Activated CD4-positive, alpha-beta T cell treated with anti-CD3 and anti-CD28 coated beads, Interleukin-2, amount 50 U/mL, for 4 hours (primary cell): Measurements from ENCODE around the gene TOGARAM2.

Source experiments
- DNase-seq, 2 experiments: peaks; one replicate each; pipeline ENCODE4 v3.0.0-alpha.2; 2020

Gene TOGARAM2

DNA sequence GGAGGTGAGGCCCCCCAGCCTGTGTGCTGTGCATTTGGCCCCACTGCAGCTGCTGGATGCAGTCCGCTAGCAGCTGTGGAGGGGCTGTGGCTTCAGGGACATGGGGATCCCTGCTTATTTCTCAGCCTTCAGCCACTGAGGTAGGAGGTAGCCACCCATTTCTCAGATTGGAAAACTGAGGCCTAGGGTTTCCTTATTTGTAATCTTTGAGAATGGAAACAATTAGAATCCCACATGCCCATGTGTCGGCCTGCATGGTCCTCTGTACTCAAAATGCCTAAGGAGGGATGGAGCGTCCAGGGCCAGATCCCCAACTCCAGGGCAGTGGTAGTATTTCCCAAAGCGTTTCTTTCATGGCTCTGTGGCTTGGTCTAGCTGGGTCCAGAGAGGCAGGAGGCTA is 42.1 kb downstream of the TOGARAM2 start:
- DNase-seq, result no peak

DNA sequence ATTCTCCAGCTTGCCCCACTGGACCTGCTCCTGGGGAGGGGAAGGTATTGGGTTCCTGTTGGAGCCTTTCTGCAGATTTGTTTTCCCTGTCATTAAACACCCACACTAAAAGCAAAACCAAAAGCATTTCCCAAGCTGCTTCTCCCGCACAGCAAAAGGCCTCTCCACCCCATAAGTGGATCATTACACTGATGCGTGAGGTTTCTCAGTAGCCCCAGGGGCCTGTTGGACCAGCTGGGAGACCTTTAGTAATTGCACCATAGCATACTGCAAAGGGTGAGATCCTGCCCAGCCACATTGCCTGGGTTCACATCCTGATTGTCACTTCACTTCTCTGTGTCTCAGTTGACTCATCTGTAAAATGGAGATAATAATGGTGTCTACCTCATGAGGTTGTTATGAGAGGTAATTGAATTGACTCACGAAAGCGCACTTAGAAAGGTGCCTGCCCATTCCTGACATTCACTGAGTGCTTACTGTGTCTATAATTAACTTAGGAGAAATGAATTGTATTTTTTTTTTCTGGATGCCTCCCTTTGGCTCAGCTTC is 43.9 kb downstream of the TOGARAM2 start:
- DNase-seq, result no peak

- no peak for DNase-seq
These were observed 44.6 kb downstream of the TOGARAM2 start for GRCh38 chr2:29025711-29026110.

DNA sequence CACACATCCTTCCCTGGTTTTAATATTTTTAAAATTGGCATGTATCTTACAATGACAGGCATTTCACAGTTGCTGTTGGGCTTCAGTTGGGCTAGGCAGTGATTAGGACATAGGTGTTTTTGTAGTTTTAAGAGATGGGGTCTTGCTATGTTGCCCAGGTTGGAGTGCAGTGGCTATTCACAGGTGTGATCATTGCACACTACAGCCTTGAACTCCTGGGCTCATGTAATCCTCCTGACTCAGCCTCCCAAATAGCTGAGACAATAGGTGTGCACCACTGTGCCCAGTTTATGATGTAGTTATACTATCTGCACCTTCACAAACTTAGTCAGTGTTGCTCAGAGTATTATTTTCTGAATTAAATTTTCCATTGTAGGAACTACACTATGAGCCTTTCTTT is 49.9 kb downstream of the TOGARAM2 start:
- DNase-seq, result no peak

DNA sequence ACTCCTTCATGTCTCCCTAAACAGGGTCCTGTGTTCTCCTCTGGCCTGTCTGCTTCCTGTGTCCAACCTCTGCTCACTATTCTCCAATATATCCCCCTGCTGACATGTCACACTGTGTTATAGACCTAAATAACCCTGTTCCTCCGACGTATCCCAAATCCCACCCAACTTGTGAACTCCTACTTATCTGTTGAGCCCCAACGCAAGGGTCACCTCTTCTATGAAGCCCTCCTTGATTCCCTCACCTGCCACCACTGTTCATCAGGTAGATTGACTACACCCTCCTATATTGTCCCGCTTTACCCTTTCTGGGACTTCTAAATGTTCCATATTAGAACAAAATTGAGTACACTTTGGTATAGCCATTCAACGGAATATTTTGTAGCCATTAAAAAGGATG is 51.1 kb downstream of the TOGARAM2 start:
- no peak for DNase-seq

DNA sequence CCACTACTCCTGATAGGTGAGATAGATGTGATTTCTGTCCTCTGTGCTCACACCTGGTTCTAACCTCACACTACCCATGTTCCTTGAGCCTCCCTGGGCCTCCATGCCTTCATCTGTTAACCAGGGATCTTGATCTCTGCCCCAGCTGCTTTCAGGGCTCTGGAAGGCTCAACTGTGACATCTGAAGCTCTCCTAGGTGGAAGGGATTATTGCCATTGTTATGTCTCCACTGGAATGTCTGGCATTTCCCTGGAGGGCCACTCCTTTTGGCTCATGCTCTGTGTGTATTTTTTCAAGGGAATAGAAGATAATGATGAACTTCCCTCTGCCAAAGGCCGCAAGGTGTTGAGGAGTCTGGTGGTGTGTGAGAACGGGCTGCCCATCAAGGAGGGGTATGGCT is 52.1 kb downstream of the TOGARAM2 start:
- no peak for DNase-seq

DNA sequence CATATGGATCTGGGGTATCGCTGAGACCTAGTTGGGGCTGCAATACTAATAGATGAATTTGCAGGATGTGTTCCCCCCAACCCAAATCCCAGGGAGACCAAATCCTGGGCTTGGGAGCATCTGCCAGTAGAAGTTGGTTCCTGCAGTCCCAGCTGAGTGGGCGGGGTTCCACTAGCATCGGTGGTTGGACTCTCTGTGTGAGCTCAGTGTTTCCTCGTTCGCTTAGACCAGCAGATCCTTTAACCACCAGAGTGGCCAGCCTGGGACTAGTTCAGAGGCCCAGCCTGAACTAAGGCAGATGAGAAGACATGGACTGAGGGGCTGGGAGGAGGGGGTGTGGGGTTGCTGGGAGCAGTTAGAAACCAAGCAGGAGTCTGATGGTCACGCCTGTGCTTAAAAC is 52.6 kb downstream of the TOGARAM2 start:
- no peak for DNase-seq

GRCh38 chr2:29035016-29035745 is 54.1 kb downstream of the TOGARAM2 start:
- DNase-seq, result no peak

DNA sequence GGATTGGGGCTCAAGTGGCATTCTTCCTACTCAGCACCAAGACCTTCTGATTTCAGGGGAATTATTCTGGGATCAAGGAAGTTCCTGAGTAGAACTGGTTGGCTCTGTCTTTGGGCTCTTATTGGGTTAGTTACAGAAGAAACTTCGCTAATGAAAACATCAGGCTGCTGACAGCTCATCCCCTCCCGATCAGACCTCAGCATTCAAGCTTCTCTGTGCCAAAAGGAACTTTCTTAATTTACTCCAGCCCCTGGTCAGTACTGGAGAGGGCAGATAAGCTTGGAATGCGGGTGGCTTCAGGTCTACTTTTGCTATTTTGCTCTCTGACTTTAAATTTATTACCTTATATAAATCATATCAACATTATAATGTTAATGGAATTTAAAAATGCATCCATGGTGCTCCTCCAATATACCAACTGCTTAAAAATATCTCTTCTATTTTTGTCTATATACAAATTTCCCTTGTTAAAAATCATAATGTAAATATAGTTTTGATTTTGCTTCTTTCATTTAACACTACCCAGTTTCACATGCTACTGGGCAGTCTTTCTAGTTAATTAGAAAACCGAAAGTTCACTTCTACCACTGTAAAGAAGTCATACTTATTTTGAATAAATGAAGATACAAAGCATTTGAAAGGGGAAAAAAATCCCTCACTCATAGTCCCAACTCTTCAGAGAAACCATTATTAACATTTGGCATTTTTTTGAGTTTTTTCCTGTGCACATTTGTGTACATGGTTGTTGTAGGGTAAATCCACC is 58.8 kb downstream of the TOGARAM2 start:
- no peak for DNase-seq

- DNase-seq, result no peak
These were observed 59.5 kb downstream of the TOGARAM2 start for GRCh38 chr2:29040552-29040951.

GRCh38 chr2:29041161-29041660 is 60.1 kb downstream of the TOGARAM2 start:
- no peak for DNase-seq

GRCh38 chr2:29042561-29043075 is 61.5 kb downstream of the TOGARAM2 start:
- no peak for DNase-seq

DNA sequence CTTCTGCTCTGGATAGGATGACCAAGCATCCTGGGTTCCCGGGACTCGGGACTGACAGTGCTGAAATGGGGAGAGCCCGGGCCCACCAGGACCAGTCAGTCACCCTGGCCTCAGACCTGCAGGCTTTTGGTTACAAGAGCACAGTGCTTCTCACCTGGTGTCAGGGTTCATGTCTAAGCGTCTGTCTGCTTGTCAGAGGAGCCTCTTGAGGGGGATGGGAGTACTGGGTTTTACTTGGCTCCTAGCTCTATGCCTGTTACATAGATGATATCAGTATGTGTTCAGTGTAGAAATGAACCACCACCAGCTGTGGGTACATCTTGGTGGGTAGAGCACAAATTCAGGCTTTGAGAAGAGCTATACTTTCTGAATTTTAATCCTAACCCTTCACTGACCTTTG is 63.4 kb downstream of the TOGARAM2 start:
- DNase-seq, result no peak

DNA sequence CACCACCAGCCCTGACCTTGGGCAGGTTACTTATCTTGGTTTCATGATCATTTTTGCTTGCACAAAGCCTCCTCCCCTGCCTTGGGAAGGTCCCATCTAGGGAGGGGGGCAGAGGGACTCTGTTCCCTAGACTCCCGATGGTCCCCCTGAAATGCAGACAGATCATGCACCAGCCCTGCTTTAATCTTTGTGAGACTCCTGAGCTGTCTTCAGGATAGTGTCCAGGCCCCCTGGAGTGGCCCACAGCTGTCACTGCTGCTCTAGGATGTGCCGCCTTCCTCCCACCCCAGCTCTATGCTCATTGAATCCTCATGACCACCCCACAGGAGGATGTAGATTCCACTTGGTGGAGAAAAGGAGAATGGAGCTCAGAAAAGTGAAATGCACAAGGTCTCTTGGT is 65.2 kb downstream of the TOGARAM2 start:
- DNase-seq, result no peak

DNA sequence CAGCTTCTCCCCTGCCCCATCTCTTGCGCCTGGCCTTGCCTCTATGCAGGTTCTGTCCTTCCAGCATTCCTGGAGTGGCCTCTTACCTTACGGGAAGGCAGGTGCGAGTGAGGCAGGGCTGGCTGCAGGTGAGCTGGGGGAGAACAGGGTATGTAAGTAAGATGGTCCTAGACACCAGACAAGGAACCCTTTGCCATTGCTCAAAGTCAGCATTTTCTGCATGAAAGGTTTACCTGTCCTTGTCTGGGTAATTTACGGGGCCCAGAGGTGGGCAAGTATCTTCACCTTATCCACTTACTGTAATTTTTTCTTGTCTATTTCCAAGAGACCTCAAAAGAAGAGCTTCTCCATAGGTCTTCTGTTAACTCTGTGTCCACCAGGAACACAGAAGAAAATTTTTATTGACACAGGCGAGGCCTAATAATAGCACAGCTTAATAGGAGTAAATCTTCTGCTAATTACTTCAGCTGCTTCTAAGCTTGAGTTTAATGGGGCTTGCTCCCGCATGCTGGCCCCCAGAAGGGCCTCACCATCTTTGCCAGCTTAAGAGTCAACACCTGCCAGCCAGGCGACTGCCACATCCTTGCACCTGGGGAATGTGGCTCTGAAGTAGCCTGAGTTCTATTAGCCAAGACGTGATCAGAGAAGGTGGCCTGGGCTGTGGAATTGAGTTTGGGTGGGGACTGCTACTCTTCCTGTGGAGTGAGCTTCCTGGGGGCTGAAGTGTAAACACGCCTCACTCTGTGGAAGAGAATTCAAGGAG is 66.2 kb downstream of the TOGARAM2 start:
- no peak for DNase-seq

DNA sequence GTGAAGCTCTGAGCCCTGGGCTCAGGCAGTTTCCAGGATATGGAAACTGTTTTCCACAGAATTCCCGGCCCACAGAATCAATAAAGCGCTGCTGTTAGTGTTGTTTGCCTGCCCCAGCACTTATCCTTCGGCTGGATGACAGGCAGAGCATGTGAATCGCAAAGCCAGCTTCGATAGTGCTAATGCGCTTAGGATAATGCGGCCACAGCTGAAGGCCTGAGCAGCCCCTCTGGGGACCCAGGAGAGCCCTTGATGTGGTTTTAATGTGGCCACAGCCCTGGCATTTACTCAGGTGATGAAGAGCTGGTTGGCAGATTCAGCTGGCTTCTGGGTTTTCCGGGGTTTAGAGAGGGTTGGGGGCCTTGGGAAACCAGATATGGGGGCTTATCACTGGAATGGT is 69.5 kb downstream of the TOGARAM2 start:
- DNase-seq, result no peak

- DNase-seq, result no peak
These were observed 70.6 kb downstream of the TOGARAM2 start for GRCh38 chr2:29051730-29052129.

GRCh38 chr2:29052807-29053206 is 71.7 kb downstream of the TOGARAM2 start:
- DNase-seq, result no peak

DNA sequence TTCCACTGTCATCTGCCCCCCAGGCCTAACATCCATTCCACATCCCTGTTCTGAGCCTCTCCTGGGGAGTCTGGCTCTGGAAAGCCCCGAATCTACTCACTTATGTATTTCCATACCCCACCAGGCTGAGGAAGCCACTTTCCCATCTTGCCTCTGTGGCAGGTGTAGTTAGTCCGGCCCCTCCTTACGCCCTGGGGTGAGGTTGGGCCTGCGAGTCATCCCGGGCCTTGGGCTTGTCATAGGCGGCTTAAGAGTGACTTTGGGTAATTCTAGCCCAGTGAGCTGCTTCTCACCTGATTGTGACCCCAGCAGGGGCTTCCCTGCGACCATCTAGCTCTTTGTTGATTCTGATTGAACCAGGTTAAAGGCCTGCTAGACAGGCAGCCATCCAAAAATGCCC is 72.1 kb downstream of the TOGARAM2 start:
- no peak for DNase-seq

- no peak for DNase-seq
These were observed 72.7 kb downstream of the TOGARAM2 start for GRCh38 chr2:29053670-29054400.

DNA sequence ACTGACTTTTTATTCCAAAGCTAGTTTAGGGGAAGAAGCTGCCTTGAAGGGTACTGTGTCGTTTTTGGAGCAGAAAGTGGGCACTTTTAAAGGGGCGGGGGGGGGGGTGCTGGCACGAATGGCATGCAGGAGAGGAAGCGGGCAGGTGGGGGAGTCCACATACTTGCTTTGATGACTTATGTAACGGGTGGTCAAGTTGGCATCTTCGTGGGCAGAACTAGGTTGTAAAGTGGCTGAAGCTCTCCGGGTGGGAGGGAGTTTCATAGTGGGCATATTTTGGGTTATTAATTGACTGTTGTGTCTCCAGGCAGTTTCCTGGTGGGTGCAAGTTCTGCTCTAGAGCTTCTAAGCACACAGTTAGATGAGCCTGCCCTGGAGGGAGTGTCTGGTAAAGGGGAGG is 73.3 kb downstream of the TOGARAM2 start:
- DNase-seq, result no peak

- DNase-seq, result no peak
These were observed 74.5 kb downstream of the TOGARAM2 start for GRCh38 chr2:29055601-29056000.
